Astrocyte of the spinal cord (primary cell): Measurements from ENCODE around the gene KRT84.

Experiments used
- DNase-seq: peaks from one replicate; pipeline ENCODE4 v3.0.0; 2011; ENCODE audit warnings: low read depth, low spot score
- H3K4me3 ChIP-seq: 2 replicates; pipeline ENCODE4 v1.5.1; 2011; ENCODE audit warnings: low read depth, mild to moderate bottlenecking, low read length, moderate library complexity
- CTCF ChIP-seq: IDR thresholded peaks from 2 replicates; pipeline ENCODE4 v1.5.1; 2012; ENCODE audit warnings: low read depth, mild to moderate bottlenecking, low read length, inconsistent platforms
- in situ Hi-C: cut with HindIII; loops from 2 replicates; pipeline ENCODE4 v1.10.0; 2017; ENCODE audit warnings: low sequenced_read_pairs

KRT84 gene

GRCh38 chr12:52364901-52365489 lies 20.5 kb downstream of the KRT84 start:
- no peak for TF ChIP-seq CTCF
- in situ Hi-C loops = no loop called here
- DNase-seq = no peak
- no peak overlapping the region for H3K4me3 ChIP-seq

- no peak for TF ChIP-seq CTCF
- in situ Hi-C loops = no loop called here
- DNase-seq = no peak
- no peak overlapping the region for H3K4me3 ChIP-seq
Measured at GRCh38 chr12:52364061-52364460, 21.4 kb downstream of the KRT84 start.

GRCh38 chr12:52363111-52363679 lies 22.3 kb downstream of the KRT84 start:
- no peak overlapping the region for H3K4me3 ChIP-seq

GRCh38 chr12:52362118-52362726 lies 23.2 kb downstream of the KRT84 start:
- peak; percentile 36 for TF ChIP-seq CTCF
- no peak for DNase-seq
- in situ Hi-C loops = no loop called here
- no peak overlapping the region for H3K4me3 ChIP-seq

More at GRCh38 chr12:52363111-52363679, 22.3 kb downstream of the KRT84 start:
- DNase-seq = no peak
- no peak for TF ChIP-seq CTCF
- in situ Hi-C loops = no loop called here

GRCh38 chr12:52361553-52361952 lies 23.9 kb downstream of the KRT84 start:
- in situ Hi-C loops = no loop called here
- no peak for TF ChIP-seq CTCF
- DNase-seq = no peak
- H3K4me3 ChIP-seq = no peak overlapping the region

GRCh38 chr12:52360663-52361271 lies 24.7 kb downstream of the KRT84 start:
- in situ Hi-C loops = no loop called here
- DNase-seq = no peak
- TF ChIP-seq CTCF = no peak
- no peak overlapping the region for H3K4me3 ChIP-seq
